Activated CD8-positive, alpha-beta T cell treated with anti-CD3 and anti-CD28 coated beads for 36 hours (primary cell): ENCODE results near the gene YJEFN3. TPM values are rescaled to one million over a fixed set of nuclear protein-coding genes. Genes with fewer than 3 reads are reported as not detected.

Experiments used
- ATAC-seq: fragments of 200-7000 bp; cut with Tn5 transposase; one replicate; pipeline ENCODE4 v1.10.0; 2021; ENCODE audit warnings: mild to moderate bottlenecking, moderate library complexity
- CTCF ChIA-PET: fragments of 350-600 bp; sonication (Branson Sonifier 250); formaldehyde crosslinking; loops from one replicate; lab custom pipeline; 2021; ENCODE audit warnings: antibody characterized with exemption; lab: Charles Lee
- POLR2A ChIA-PET: fragments of 350-600 bp; sonication (Branson Sonifier 250); formaldehyde crosslinking; loops from one replicate; lab custom pipeline; 2021; ENCODE audit warnings: antibody characterized with exemption; lab: Charles Lee
- DNase-seq: peaks from one replicate; pipeline ENCODE4 v3.0.0-alpha.2; 2020
- H3K27ac Mint-ChIP-seq: one replicate; pipeline ENCODE4 v1.8.0; 2021; ENCODE audit warnings: mild to moderate bottlenecking, mixed read lengths
- H3K27me3 Mint-ChIP-seq: one replicate; pipeline ENCODE4 v1.8.0; 2021; ENCODE audit warnings: mixed read lengths
- H3K36me3 Mint-ChIP-seq: one replicate; pipeline ENCODE4 v1.8.0; 2021; ENCODE audit warnings: low read depth, mixed read lengths
- H3K4me1 Mint-ChIP-seq: one replicate; pipeline ENCODE4 v1.8.0; 2021; ENCODE audit warnings: low read depth, mixed read lengths
- H3K4me3 Mint-ChIP-seq: one replicate; pipeline ENCODE4 v1.8.0; 2021; ENCODE audit warnings: mild to moderate bottlenecking, moderate library complexity, mixed read lengths
- H3K9me3 Mint-ChIP-seq: one replicate; pipeline ENCODE4 v1.8.0; 2021; ENCODE audit warnings: mixed read lengths
- CTCF ChIP-seq: fragments of 200-600 bp; IDR thresholded peaks from one replicate; pipeline ENCODE4 v1.8.0; 2022; ENCODE audit warnings: antibody characterized with exemption, mild to moderate bottlenecking
- intact Hi-C: fragments of 100-400 bp; cut with micrococcal nuclease; formaldehyde crosslinking; loops from one replicate; pipeline ENCODE4 v1.10.0; 2022
- total RNA-seq, 2 experiments: library from RNA; stranded (reverse); gene quantifications; one replicate each; pipeline ENCODE4 v1.2.3, GENCODE V29; 2021

The YJEFN3 gene
- total RNA-seq, 2 experiments from 2014 or later: 7.4 to 8.1 TPM

- intact Hi-C loops: no loop called here
- no peak for TF ChIP-seq CTCF
- H3K4me1 Mint-ChIP-seq: peaks cover 30% of the 10 kb centered on the region
- no peaks in the 10 kb centered on the region for H3K9me3 Mint-ChIP-seq
- CTCF ChIA-PET: interaction anchor here (0.8 to 2.0 kb wide), 4 partner anchors 9 to 14 kb away, joined by 3 to 22 read pairs (median 7); no protein-coding TSS in a partner anchor
- ATAC-seq (no peak), DNase-seq (no peak)
- no peaks in the 10 kb centered on the region for H3K36me3 Mint-ChIP-seq
- no peak overlapping the region for H3K27ac Mint-ChIP-seq
- POLR2A ChIA-PET: interaction anchor here (0.9 to 1.3 kb wide), 2 partner anchors 10 to 13 kb away, joined by 3 to 6 read pairs; partner anchors contain the start of gene YJEFN3
- H3K4me3 Mint-ChIP-seq: no peak overlapping the region
- peaks cover 6% of the 10 kb centered on the region for H3K27me3 Mint-ChIP-seq
These were observed 12.9 kb downstream of the YJEFN3 start for GRCh38 chr19:19541616-19542015.

- DNase-seq (no peak), ATAC-seq (no peak)
- no peaks in the 10 kb centered on the region for H3K36me3 Mint-ChIP-seq
- no peaks in the 10 kb centered on the region for H3K9me3 Mint-ChIP-seq
- TF ChIP-seq CTCF: no peak
- H3K27ac Mint-ChIP-seq: no peak overlapping the region
- H3K4me1 Mint-ChIP-seq: peaks cover 28% of the 10 kb centered on the region
- no peak overlapping the region for H3K4me3 Mint-ChIP-seq
- intact Hi-C loops: no loop called here
- H3K27me3 Mint-ChIP-seq: peaks cover 6% of the 10 kb centered on the region
- CTCF ChIA-PET: interaction anchor here (2.7 kb wide), 1 partner anchor 12 kb away, joined by 15 read pairs; no protein-coding TSS in a partner anchor
- POLR2A ChIA-PET: no interaction called here
These were observed 13.8 kb downstream of the YJEFN3 start for GRCh38 chr19:19542507-19542906.

- intact Hi-C loops: no loop called here
- TF ChIP-seq CTCF: no peak
- ATAC-seq: no peak
- H3K4me3 Mint-ChIP-seq: no peak overlapping the region
- H3K9me3 Mint-ChIP-seq: no peaks in the 10 kb centered on the region
- peaks cover 24% of the 10 kb centered on the region for H3K4me1 Mint-ChIP-seq
- ChIA-PET CTCF (interaction anchor here (1.0 to 2.7 kb wide), 3 partner anchors 11 to 19 kb away, joined by 3 to 15 read pairs (median 7); no protein-coding TSS in a partner anchor), POLR2A (interaction anchor here (0.5 kb wide), 1 partner anchor 73 kb away, joined by 3 read pairs; no protein-coding TSS in a partner anchor)
- no peak for DNase-seq
- no peaks in the 10 kb centered on the region for H3K36me3 Mint-ChIP-seq
- H3K27me3 Mint-ChIP-seq: peaks cover 6% of the 10 kb centered on the region
- no peak overlapping the region for H3K27ac Mint-ChIP-seq
These were observed 14.4 kb downstream of the YJEFN3 start for GRCh38 chr19:19543101-19543500.

- ChIA-PET CTCF (interaction anchor here (1.0 to 2.7 kb wide), 3 partner anchors 11 to 19 kb away, joined by 3 to 15 read pairs (median 7); no protein-coding TSS in a partner anchor), POLR2A (interaction anchor here (0.5 to 0.9 kb wide), 2 partner anchors 73 to 105 kb away, joined by 3 read pairs; no protein-coding TSS in a partner anchor)
- Mint-ChIP-seq H3K36me3 (no peaks in the 10 kb centered on the region), H3K4me3 (no peak overlapping the region), H3K4me1 (peaks cover 21% of the 10 kb centered on the region), H3K9me3 (no peaks in the 10 kb centered on the region), H3K27me3 (peaks cover 4% of the 10 kb centered on the region), H3K27ac (no peak overlapping the region)
- intact Hi-C loops: no loop called here
- DNase-seq (no peak), ATAC-seq (no peak)
- TF ChIP-seq CTCF: no peak
These were observed 14.9 kb downstream of the YJEFN3 start for GRCh38 chr19:19543640-19544039.

GRCh38 chr19:19544257-19544953, 15.7 kb downstream of the YJEFN3 start:
- Mint-ChIP-seq H3K4me1 (peaks cover 17% of the 10 kb centered on the region), H3K9me3 (no peaks in the 10 kb centered on the region), H3K4me3 (no peak overlapping the region), H3K27me3 (no peaks in the 10 kb centered on the region), H3K36me3 (no peaks in the 10 kb centered on the region), H3K27ac (no peak overlapping the region)
- TF ChIP-seq CTCF: no peak
- DNase-seq (no peak), ATAC-seq (no peak)
- ChIA-PET POLR2A (interaction anchor here (0.9 kb wide), 1 partner anchor 104 kb away, joined by 3 read pairs; no protein-coding TSS in a partner anchor), CTCF (interaction anchor here (0.7 to 2.7 kb wide), 4 partner anchors 10 to 61 kb away, joined by 3 to 15 read pairs (median 5); no protein-coding TSS in a partner anchor)
- intact Hi-C loops: no loop called here
